GM12878 (cell line): Measurements from ENCODE around the gene KDM4D. TPM values are rescaled to one million over a fixed set of nuclear protein-coding genes. Genes with fewer than 3 reads are reported as not detected.

Source experiments
- ATAC-seq: fragments of 200-7000 bp; cut with Tn5 transposase; 3 replicates; pipeline ENCODE4 v1.9.1; 2020; ENCODE audit warnings: mild to moderate bottlenecking, moderate library complexity
- BruUV-seq: library from RNA; stranded (reverse); fragments of 400-500 nt; replicated peaks from 2 replicates; lab custom pipeline; 2021; lab: Mats Ljungman, UMichigan
- CTCF ChIA-PET: fragments of 300-600 bp; sonication (Branson Sonifier 250); formaldehyde crosslinking; extraction: SDS; loops from one replicate; lab custom pipeline; 2021; ENCODE audit warnings: inconsistent platforms; lab: Yijun Ruan, JAX
- POLR2A ChIA-PET: fragments of 350-600 bp; formaldehyde crosslinking; extraction: SDS; loops from one replicate; lab custom pipeline; 2021; ENCODE audit warnings: inconsistent platforms; lab: Charles Lee
- RAD21 ChIA-PET: fragments of 300-600 bp; sonication (Branson Sonifier 250); formaldehyde crosslinking; loops from one replicate; lab custom pipeline; 2023; ENCODE audit warnings: antibody characterized with exemption; ENCODE audit not compliant: unreplicated experiment; lab: Charles Lee
- SMC1A ChIA-PET: fragments of 300-600 bp; sonication (Branson Sonifier 250); formaldehyde crosslinking; loops from one replicate; lab custom pipeline; 2023; ENCODE audit not compliant: unreplicated experiment, uncharacterized antibody; lab: Charles Lee
- DNase-seq: peaks from one replicate; pipeline ENCODE4 v3.0.0-alpha.2; 2011; ENCODE audit warnings: low read depth, low spot score
- FAIRE-seq: peaks from 3 replicates; lab custom pipeline; 2011; peaks lifted over from hg19 to GRCh38; lab: Jason Lieb, UNC
- H2AFZ ChIP-seq: 2 replicates; pipeline ENCODE4 v1.6.0; 2011; ENCODE audit warnings: low read depth, low read length, control low read depth; ENCODE audit not compliant: control insufficient read depth
- H3K27ac ChIP-seq: 2 replicates; pipeline ENCODE4 v1.5.1; 2011; ENCODE audit warnings: control low read depth; ENCODE audit not compliant: control insufficient read depth, insufficient read depth
- H3K27me3 ChIP-seq, 2 experiments: replicated peaks in 1 of 2; 2 replicates each; pipeline versions ENCODE4 v1.6.0 to v1.6.1; 2011; ENCODE audit warnings: low read length in 1 of 2; ENCODE audit not compliant: control insufficient read depth in 2 of 2, insufficient read depth in 2 of 2
- H3K36me3 ChIP-seq, 2 experiments: 2 replicates each; pipeline ENCODE4 v1.5.1; 2011; ENCODE audit warnings: low read length in 1 of 2; ENCODE audit not compliant: control insufficient read depth in 2 of 2, insufficient read depth in 2 of 2
- H3K4me1 ChIP-seq: 2 replicates; pipeline ENCODE4 v1.6.1; 2011; ENCODE audit warnings: mild to moderate bottlenecking, low read length, moderate library complexity, mixed read lengths; ENCODE audit not compliant: control insufficient read depth, insufficient read depth
- H3K4me2 ChIP-seq: 2 replicates; pipeline ENCODE4 v1.6.0; 2011; ENCODE audit warnings: control low read depth; ENCODE audit not compliant: control insufficient read depth, insufficient read depth
- H3K4me3 ChIP-seq: fragments of 200-600 bp; sonication (generic); 2 replicates; pipeline ENCODE4 v1.5.1; 2016
- H3K79me2 ChIP-seq: 2 replicates; pipeline ENCODE4 v1.6.0; 2011; ENCODE audit warnings: low read length; ENCODE audit not compliant: control insufficient read depth, insufficient read depth
- H3K9ac ChIP-seq: 2 replicates; pipeline ENCODE4 v1.8.0; 2011; ENCODE audit warnings: low read length, control low read depth, mixed read lengths; ENCODE audit not compliant: control insufficient read depth, insufficient read depth
- H3K9me3 ChIP-seq: replicated peaks from 3 replicates; pipeline ENCODE4 v1.5.1; 2011; ENCODE audit warnings: mild to moderate bottlenecking, low read length; ENCODE audit not compliant: control insufficient read depth, insufficient read depth
- H4K20me1 ChIP-seq: 2 replicates; pipeline ENCODE4 v1.6.0; 2011; ENCODE audit not compliant: control insufficient read depth, insufficient read depth
- BCL11A ChIP-seq: IDR thresholded peaks from 2 replicates; pipeline ENCODE4 v1.6.1; 2011; ENCODE audit warnings: low read depth, low read length
- BHLHE40 ChIP-seq, 2 experiments: fragments of 450-650 bp in 1 of 2; IDR thresholded peaks; 2 replicates each; pipeline ENCODE4 v1.6.1; 2011 to 2017; ENCODE audit warnings: low read depth in 2 of 2, borderline replicate concordance in 1 of 2, improper control_type of control experiment in 1 of 2, low read length in 1 of 2, mild to moderate bottlenecking in 1 of 2
- EZH2 ChIP-seq: IDR thresholded peaks from 2 replicates; pipeline ENCODE4 v1.6.1; 2012; ENCODE audit warnings: low read depth, mild to moderate bottlenecking, control low read depth, inconsistent platforms, low read length, borderline replicate concordance; ENCODE audit not compliant: control insufficient read depth
- HCFC1 ChIP-seq: fragments of 150-350 bp; IDR thresholded peaks from 2 replicates; pipeline ENCODE4 v1.6.1; 2014; ENCODE audit warnings: low read length
- KLF5 ChIP-seq: fragments of 450-650 bp; IDR thresholded peaks from 2 replicates; pipeline ENCODE4 v1.6.1; 2014; ENCODE audit warnings: mild to moderate bottlenecking; ENCODE audit not compliant: partially characterized antibody
- MXI1 ChIP-seq: fragments of 150-350 bp; IDR thresholded peaks from 2 replicates; pipeline ENCODE4 v1.6.1; 2011; ENCODE audit warnings: low read depth, mild to moderate bottlenecking, inconsistent platforms, low read length, improper control_type of control experiment
- PAX8 ChIP-seq: fragments of 450-650 bp; IDR thresholded peaks from 2 replicates; pipeline ENCODE4 v1.6.1; 2017; ENCODE audit warnings: mild to moderate bottlenecking, moderate library complexity
- POLR2AphosphoS2 ChIP-seq: IDR thresholded peaks from 2 replicates; pipeline ENCODE4 v1.6.1; 2011; ENCODE audit warnings: low read depth, mild to moderate bottlenecking, low read length, improper control_type of control experiment, moderate library complexity
- SMAD1 ChIP-seq: fragments of 450-650 bp; IDR thresholded peaks from 2 replicates; pipeline ENCODE4 v1.6.1; 2018; ENCODE audit warnings: mild to moderate bottlenecking, low read depth; ENCODE audit not compliant: partially characterized antibody
- WRNIP1 ChIP-seq: IDR thresholded peaks from 2 replicates; pipeline ENCODE4 v1.6.1; 2011; ENCODE audit warnings: low read depth, low read length, improper control_type of control experiment, borderline replicate concordance
- WGBS: methylation state at CpG from one replicate; pipeline ENCODE4 v1.1.6; 2016; ENCODE audit warnings: low lambda C conversion rate; ENCODE audit not compliant: insufficient replicate concordance, insufficient coverage; ENCODE audit errors: missing lambda C conversion rate; 5-methylcytosine and 5-hydroxymethylcytosine counted together
- in situ Hi-C: fragments of 300-500 bp; cut with MboI; formaldehyde crosslinking; loops from 9 replicates; pipeline ENCODE4 v1.14.3; 2018; ENCODE audit warnings: mixed read lengths
- intact Hi-C: fragments of 100-400 bp; cut with micrococcal nuclease; formaldehyde crosslinking; loops from one replicate; pipeline ENCODE4 v1.14.2; 2022; ENCODE audit not compliant: unreplicated experiment
- polyA plus RNA-seq, 11 experiments: library from polyadenylated mRNA; depleted of rRNA in 4 of 11; unstranded in 6 of 11; stranded (reverse) in 5 of 11; fragments of >200 nt; fragmentation: Nextera tagmentation in 4 of 11; fragmentation: Illumina TruSeq in 1 of 11; extraction: Ambion mirVana in 4 of 11; extraction: Trizol in 1 of 11; gene quantifications; 1 replicate in 1 of 11; 2 replicates in 10 of 11; pipeline versions ENCODE4 v1.2.1 to v1.2.3, GENCODE V29; 2011 to 2016; ENCODE audit warnings: inconsistent platforms in 2 of 11, missing spikeins in 2 of 11, low read depth in 1 of 11
- total RNA-seq, 4 experiments: library from RNA; depleted of rRNA in 3 of 4; stranded (reverse); fragments of >200 nt in 3 of 4; fragmentation: Illumina TruSeq in 1 of 4; extraction: Trizol in 1 of 4; gene quantifications; 2 replicates each; pipeline versions ENCODE4 v1.2.1 to v1.2.3, GENCODE V29; 2013 to 2021
- TF ChIP-seq, protein P1 (sequence below), 3 experiments: IDR thresholded peaks in 2 of 3; conservative IDR thresholded peaks in 1 of 3; 2 replicates each; pipeline ENCODE4 v1.5.1; 2011; ENCODE audit warnings: low read depth in 3 of 3, low read length in 3 of 3, mild to moderate bottlenecking in 3 of 3, control low read depth in 2 of 3, moderate library complexity in 2 of 3, inconsistent platforms in 1 of 3, mixed read lengths in 1 of 3; ENCODE audit not compliant: control insufficient read depth in 2 of 3, insufficient read depth in 1 of 3; ENCODE audit errors: extremely low read depth in 1 of 3

The KDM4D gene
- total and polyA plus RNA-seq, 10 of the 15 experiments (the other 5 are each of a cell fraction or from before 2014, with no cell fraction given): 0.63 to 2.6 (median 1.3) TPM

DNA sequence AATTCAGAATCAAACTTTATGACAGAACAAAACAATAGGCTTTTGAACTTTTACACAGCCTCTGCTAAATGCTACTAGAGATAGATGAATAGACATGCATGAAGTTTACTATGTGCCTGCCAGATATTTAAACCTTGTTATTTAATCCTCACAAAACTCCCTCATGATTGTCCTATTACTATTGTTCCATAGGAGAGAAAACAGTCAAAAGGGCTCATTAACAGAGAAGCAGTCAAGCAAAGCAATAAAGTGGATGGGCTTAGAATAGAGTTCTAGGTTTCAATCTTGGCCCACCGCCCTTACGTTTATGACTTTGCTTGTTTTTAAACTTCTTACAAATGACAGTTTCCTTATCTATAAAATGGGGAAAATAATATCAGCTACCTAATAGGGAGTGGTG, 13.0 kb upstream of the KDM4D start:
- no peaks in the 10 kb centered on the region for H3K27me3 ChIP-seq
- intact Hi-C loops: loop anchor here (10.0 kb wide), 1 partner anchor 824 kb away; the partner anchor contains the start of gene FAM76B
- no peak overlapping the region for H2AFZ ChIP-seq
- RAD21 ChIA-PET: interaction anchor here (1.2 kb wide), 1 partner anchor 107 kb away, joined by 6 read pairs; the partner anchor contains the start of gene SRSF8
- H3K4me2 ChIP-seq: no peak overlapping the region
- H3K79me2 ChIP-seq: no peaks in the 10 kb centered on the region
- ATAC-seq (no peak), DNase-seq (no peak), FAIRE-seq (no peak)
- no TSS peak for BruUV-seq
- H3K9ac ChIP-seq: no peak overlapping the region
- no peaks in the 10 kb centered on the region for H4K20me1 ChIP-seq
- in situ Hi-C loops: no loop called here
- SMC1A ChIA-PET: interaction anchor here (1.9 to 3.0 kb wide), 2 partner anchors 9 to 13 kb away, joined by 7 to 9 read pairs; partner anchors contain the start of genes CWC15 and KDM4D
- no peak overlapping the region for H3K4me3 ChIP-seq
- H3K4me1 ChIP-seq: no peaks in the 10 kb centered on the region
- peaks cover 1 to 32% of the 10 kb centered on the region in 2 experiments for H3K36me3 ChIP-seq
- no peak for TF ChIP-seq POLR2AphosphoS2
- TF ChIP-seq, protein P1, sequence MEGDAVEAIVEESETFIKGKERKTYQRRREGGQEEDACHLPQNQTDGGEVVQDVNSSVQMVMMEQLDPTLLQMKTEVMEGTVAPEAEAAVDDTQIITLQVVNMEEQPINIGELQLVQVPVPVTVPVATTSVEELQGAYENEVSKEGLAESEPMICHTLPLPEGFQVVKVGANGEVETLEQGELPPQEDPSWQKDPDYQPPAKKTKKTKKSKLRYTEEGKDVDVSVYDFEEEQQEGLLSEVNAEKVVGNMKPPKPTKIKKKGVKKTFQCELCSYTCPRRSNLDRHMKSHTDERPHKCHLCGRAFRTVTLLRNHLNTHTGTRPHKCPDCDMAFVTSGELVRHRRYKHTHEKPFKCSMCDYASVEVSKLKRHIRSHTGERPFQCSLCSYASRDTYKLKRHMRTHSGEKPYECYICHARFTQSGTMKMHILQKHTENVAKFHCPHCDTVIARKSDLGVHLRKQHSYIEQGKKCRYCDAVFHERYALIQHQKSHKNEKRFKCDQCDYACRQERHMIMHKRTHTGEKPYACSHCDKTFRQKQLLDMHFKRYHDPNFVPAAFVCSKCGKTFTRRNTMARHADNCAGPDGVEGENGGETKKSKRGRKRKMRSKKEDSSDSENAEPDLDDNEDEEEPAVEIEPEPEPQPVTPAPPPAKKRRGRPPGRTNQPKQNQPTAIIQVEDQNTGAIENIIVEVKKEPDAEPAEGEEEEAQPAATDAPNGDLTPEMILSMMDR (IDR thresholded peaks at IDR 0.05 in 2 of 3, conservative IDR thresholded peaks at IDR 0.05 in 1 of 3; ENCODE audit: control insufficient read depth in 2 of 3, extremely low read depth in 1 of 3, insufficient read depth in 1 of 3, low read depth in 3 of 3, low read length in 3 of 3): no peak
- no peak for TF ChIP-seq HCFC1
- no peak for TF ChIP-seq KLF5
- no peak for TF ChIP-seq WRNIP1
- TF ChIP-seq PAX8: no peak
- no peak for TF ChIP-seq EZH2
- no peak for TF ChIP-seq BCL11A
- no peak for TF ChIP-seq SMAD1
- no peak for TF ChIP-seq MXI1
- TF ChIP-seq BHLHE40 (IDR thresholded peaks at IDR 0.05; ENCODE audit: borderline replicate concordance in 1 of 2, low read depth in 2 of 2, low read length in 1 of 2): no peak
- POLR2A ChIA-PET: no interaction called here
- CTCF ChIA-PET: interaction anchor here (0.6 kb wide), 1 partner anchor 1142 kb away, joined by 3 read pairs; no protein-coding TSS in a partner anchor
- no peak overlapping the region for H3K27ac ChIP-seq
- 96% methylated on average over 2 of the region's 2 CpGs for WGBS
- no peaks in the 10 kb centered on the region for H3K9me3 ChIP-seq
